GM18867 (cell line): ENCODE measurements around the gene ACIN1.
A peak's percentile ranks its signal among the peaks of the same experiment; 100 is the strongest.
"Not testable (repeated sequence)": the region's sequence is repeated elsewhere in the genome, so short reads cannot be mapped to it uniquely, and the experiment has no call there.

Experiments used
- ATAC-seq: cut with Tn5 transposase; IDR thresholded peaks from one replicate; pipeline ENCODE4 v1.9.1; 2021; ENCODE audit warnings: mild to moderate bottlenecking, moderate library complexity; ENCODE audit not compliant: unreplicated experiment

The ACIN1 gene

GRCh38 chr14:23020143-23021128 lies 74.5 kb downstream of the ACIN1 start:
- no peak for ATAC-seq

GRCh38 chr14:23018107-23018506 lies 76.8 kb downstream of the ACIN1 start:
- no peak for ATAC-seq

- no peak for ATAC-seq
Observed at GRCh38 chr14:23017091-23017490, 77.8 kb downstream of the ACIN1 start.

- no peak for ATAC-seq
Observed at GRCh38 chr14:23015618-23016017, 79.3 kb downstream of the ACIN1 start.

GRCh38 chr14:23013749-23014054 lies 81.2 kb downstream of the ACIN1 start:
- not testable (repeated sequence) for ATAC-seq

- ATAC-seq: no peak
Observed at GRCh38 chr14:23013054-23013748, 81.7 kb downstream of the ACIN1 start.

GRCh38 chr14:23009939-23010726 lies 84.8 kb downstream of the ACIN1 start, which contains the start of gene C14orf93:
Gene C14orf93, minus strand, starts transcription at chr14:23010143. Its CDS starts 11,120 bp downstream, at chr14:22999023.
- ATAC-seq: peak; percentile 44

- no peak for ATAC-seq
Observed at GRCh38 chr14:23009483-23009938, 85.4 kb downstream of the ACIN1 start.

- no peak for ATAC-seq
Observed at GRCh38 chr14:23008831-23009230, 86.1 kb downstream of the ACIN1 start.
